GM18508 (cell line): Measurements from ENCODE around the gene PRRG3.

ENCODE experiments used
- ATAC-seq: cut with Tn5 transposase; IDR thresholded peaks from one replicate; pipeline ENCODE4 v1.9.1; 2021; ENCODE audit warnings: moderate number of reproducible peaks; ENCODE audit not compliant: insufficient read depth, unreplicated experiment

Gene PRRG3

DNA sequence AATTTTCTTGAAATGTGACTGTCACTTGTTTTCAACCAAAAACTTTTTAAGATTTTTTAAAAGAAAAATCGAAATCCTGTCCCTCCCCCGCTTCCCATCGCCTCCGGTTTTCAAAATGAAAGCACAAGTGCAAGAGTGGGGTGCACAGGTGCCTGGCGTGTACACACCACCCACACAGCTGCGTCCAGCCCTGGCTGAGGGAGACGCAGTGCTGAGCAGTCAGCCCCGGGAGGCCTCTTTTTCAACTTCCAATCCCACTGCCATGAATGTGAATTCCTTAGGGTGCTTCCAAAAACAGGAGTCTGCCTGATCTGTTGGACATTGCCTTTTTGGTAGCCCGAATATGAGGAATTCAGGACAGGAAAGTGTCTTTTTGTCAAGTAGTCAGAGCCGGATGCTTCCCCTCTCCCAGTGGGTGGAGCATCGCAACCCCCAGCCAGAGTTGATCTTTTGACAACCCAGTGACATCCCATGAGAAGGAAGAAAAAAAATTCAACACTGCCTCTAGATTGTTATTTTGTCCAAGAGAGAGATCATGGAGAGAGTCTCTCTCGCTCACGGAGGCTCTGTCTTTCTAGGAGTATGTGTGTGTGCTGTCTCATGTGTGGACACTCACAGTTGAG is 8.9 kb downstream of the PRRG3 start:
- no peak for ATAC-seq

DNA sequence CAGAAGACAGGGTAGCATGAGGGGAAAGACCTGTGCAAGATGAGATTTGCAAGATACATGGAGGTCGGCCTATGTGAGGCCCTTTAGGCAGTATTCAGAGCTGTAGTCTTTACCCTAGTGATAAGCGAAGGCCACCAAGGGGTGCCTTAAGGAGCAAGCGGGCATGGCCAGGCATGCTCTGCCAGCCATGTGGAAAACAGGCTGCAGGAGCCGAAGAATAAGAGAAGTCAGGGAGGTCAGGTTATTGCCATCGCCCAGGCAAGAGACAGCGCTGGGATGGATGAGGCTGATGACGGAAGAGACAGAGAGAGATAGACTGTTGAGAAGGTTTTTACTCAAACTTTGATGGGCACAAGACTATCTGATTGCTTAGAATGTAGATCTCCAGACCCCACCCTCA is 13.6 kb downstream of the PRRG3 start:
- ATAC-seq = no peak

DNA sequence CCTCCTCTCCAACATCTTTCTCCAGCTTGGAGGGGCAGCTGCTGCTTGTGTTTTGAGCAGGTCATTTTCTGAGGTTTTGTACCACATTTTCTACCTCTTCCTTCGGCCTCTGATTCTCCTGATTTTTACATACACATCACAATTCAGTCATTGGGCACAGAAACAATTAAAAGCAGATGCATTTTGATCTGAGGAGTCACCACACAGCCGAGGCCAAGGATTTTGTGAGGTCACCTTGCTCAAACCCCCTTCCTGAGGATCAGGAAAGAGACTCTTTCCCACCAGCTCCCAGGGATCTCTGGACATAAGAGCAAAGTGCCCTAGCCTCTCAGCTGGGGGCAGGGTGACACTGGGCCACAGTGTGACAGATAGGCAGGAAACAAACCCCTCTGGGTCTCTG is 15.2 kb downstream of the PRRG3 start:
- ATAC-seq = no peak

DNA sequence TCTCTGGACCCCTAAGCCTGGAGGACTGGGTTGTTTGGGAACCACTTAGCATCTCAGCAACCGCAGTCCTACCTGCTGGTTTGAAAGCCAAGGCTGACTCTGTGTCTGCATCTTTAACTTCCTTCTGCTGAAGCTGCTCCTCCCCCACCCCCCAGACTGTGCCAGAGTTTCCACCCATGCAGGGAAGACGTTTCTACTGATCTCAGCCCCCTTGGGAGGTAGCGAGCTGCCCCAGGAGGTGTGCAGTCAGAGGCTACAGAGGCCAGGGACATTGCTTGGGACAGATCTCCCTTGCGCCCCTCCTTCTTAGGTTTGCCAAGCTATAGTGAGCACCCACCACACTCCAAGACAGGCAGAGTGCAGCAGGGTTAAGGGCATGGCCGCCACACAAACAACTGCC is 15.9 kb downstream of the PRRG3 start:
- ATAC-seq = no peak

DNA sequence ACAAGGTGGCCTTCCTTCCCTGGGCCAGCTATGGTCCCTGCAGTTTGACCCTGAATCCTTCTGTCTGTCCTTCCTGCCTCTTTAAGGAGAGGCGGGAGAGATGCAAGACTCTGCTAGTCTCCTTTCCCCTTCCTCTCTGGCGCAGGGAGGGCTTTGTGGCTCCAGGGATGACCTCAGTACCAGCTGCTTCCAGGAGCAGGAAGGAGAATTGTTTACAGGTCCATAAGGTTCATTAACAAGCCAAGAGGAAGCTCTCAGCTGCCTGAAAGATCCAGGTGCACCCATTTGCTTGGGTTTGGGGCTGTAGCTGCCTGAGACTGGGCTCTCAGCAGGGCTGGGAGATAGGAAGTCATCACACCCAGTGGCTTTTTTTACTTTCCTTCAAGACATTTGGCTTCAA is 16.5 kb downstream of the PRRG3 start:
- ATAC-seq = no peak

DNA sequence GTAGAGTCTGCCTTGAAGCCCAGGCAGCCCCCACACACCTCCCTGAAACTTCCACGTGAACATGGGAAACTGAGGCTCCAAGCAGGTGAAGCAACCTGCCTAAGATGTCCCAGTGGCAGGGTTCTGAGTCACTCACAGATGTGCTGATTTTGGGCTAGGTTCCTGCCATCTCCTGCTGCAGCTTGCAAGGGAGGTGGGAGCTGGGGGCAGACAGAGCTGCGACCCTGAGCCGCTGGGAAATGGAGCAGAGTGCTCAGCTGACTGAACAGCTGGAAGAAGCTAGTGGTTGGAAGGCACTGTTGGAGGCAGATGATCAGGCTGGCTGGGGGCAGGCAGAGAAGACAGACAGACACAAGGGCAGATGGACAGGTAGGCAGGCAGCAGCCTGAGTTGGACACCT is 17.0 kb downstream of the PRRG3 start:
- no peak for ATAC-seq

DNA sequence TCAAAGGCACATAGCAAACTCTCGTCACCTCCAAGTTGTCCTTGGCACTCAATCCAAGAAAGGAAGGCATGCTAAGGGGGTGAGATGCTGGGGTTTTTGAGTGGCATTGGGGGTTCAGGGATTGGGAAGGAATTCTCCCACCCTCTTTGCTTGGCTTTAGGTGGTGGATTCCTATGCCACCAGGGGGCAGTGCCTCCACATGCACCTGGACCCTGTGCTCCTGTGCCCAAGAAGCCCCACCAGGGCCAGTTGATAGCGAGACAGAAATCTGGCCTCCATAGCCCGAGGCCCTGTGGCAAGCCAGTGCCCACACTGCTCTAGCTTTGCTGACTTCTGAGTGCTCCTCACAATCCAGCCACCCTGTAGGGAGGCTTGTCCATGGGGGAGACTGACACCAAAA is 18.6 kb downstream of the PRRG3 start:
- no peak for ATAC-seq

DNA sequence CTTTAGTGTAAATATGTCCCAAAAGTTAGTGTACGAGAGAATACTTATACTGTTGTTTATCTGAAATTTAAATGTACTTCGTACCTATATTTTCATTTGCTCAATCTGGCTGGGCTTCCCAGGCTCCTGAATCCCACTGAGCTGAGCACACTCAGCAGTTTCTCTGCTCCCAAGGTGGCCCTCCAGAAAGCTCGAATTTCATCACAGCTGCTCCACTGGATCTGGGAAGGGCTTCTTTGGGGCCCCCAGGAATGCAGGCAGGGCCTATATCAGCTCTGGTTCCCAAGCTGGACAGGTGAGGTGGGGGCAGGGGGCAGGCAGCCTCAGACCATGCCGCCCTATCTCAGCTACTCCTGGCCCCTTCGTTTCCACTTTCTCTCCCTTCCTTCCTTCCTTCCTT is 19.1 kb downstream of the PRRG3 start:
- ATAC-seq = no peak

DNA sequence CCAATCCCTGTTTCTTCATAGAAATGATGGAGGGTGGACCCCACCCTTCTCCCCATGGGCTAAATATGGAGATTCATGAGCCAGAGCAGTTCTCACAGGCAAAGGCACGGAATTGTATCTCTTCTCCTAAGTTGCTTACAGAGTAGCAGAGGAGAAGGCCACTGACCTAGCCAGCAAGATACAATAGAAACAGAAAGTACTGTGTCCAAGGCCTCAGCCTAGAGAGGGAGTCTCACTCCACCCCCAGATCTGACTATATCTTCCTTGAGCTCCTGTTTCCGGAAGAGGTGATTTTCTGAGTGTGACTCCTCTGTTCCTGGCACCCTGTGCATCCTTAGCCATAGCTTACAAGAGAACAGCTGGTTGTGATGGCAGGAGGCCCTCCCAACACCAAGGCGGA is 20.5 kb downstream of the PRRG3 start, which contains the start of gene FATE1:
Gene FATE1 (plus strand): TSS at position 284 of the 400 bp plus-strand sequence. CDS start 85 bp downstream, at position 369.
- ATAC-seq = no peak

DNA sequence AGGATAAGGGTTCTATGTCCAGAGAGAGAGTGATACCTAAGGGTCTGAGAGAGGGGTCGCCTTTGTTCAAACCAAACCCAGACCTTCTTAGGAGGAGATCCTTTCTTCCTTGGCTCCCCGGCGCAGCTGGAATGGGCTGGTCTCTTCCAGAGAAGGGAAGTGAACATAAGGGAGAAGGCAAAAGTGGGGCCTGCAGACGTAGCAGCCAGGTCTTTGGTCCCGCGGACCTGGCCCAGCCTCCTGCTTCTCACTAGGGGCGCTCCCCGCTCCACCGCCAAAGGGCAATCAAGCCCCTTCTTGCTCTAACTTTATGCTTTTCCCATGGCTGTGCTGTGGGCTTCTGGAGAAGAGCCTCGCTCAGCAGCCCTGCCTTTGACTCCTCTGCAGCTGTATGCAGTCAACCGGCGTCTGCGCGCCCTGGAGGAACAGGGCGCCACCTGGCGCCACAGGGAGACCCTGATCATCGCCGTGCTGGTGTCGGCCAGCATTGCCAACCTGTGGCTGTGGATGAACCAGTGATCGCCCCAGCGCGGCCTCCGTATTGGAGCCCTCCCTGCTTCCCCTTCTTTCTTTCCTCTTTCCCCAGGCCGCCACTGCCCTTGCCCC is 27.1 kb downstream of the PRRG3 start:
- ATAC-seq = no peak

DNA sequence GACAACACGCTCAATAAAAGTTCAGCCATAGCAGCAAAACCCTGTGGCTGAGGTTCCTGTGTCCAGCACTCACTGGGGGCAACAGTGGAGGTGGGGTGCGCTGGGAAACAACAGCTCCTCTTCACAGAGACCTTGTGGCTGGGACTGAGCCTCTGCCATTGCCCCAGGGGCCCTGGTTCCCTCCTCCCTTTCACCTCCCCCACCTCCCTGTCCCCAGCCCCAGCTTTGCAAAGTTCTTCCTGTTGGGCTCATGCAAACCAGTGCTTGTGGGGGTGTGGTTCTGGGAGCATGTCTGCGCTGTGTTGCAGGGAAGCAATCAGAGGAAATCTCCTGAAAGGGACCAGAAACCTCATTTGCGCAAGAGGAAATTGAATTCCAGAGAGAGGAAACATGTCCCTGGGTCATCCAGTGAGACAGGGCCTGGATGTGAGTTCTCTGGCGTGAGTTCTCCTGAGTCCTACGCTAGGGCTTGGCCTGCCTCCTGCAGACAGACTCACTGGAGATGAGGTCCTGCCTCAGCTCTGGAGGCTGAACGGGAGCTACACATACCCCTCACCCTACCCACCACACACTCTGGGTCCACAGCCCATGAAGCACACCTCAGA is 28.0 kb downstream of the PRRG3 start:
- no peak for ATAC-seq

DNA sequence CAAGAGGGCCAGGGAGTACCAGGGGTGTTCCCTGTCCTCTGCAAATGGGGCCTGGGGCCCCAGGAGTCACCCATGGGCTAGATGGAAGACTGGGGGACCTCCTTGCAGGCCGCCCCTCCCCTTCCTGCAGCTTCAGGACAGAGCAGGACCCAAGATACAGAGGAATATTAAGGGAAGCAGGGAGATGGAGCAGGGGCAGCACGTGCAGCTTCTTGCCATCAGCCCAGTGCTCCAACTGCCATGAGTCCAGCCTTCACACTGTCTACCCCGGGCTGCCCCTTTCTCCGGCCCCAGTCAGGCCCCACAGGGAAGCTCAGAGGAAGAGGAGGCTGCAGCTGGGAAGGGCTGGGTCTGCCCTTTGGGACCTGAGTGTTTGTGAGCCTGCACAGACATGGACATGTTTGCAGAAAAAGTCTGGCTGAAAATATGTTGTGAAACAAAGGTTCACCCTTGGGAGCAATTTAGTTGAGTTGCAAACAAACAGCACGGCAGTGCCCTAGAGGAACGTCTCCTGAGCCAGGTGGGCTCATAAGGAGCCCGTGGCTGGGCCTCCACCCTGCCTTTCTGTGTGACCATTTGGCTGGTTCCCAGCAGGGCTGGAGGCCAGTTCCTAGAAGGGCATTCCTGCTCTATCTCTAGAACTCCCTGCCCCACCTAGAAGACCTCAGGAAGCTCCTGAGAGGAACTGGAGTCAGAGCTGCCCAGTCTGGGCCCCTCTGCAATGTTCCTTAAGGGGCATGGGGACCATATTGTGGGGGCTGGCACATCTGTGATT is 29.5 kb downstream of the PRRG3 start:
- no peak for ATAC-seq

DNA sequence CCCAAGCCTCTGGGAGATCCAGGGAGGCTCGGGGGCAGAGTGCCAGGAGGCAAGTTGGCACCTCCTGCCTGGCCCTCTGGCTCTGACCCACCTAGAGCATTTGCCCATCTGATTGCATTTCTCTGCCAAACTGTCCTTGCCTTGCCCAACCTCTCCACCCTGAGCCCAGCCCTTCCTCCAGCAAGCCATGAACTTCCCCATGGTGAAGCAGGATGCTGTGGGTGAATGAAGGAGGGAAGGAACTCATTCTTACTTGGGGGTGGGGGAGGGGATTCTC is 30.0 kb downstream of the PRRG3 start:
- no peak for ATAC-seq

DNA sequence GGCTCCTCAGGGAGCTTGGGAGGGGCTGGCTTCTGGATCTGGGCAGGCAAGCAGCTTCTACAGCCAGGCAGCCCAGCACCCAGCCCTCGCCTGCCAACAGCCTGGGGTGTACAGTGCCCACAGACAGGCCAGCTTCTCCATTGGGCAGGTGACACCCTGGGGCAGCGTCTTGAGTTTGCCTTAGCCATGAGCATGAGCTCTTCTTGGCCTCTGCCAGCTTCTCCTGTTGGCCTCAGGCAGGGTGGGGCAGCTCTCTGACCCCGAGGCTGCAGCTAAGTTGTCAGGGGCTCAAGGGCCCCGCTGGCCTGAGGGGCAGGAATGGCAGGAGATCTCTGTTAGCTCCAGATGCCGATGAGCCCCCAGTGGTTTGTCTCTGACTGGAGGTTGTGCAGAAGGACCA is 31.5 kb downstream of the PRRG3 start:
- ATAC-seq = no peak

DNA sequence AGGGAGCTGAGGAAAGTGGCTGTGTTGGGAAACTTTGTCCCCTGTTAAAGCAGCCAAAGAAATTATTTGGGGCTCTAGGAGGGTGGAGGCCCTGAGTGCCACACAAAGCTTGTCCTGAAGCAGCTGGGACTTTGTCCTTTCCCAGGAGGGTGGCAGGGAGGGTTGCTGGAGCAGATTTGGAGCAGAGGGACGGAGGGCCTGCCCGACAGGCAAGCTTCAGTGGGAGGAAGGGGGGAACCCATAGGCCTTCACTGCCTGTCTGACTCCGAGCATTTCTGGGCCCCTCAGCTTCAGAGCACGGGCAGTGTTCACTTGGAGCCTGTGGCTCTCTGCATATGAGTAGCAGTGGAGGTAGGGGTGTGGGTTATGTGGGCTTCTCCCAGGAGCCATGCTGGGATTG is 32.1 kb downstream of the PRRG3 start:
- no peak for ATAC-seq

DNA sequence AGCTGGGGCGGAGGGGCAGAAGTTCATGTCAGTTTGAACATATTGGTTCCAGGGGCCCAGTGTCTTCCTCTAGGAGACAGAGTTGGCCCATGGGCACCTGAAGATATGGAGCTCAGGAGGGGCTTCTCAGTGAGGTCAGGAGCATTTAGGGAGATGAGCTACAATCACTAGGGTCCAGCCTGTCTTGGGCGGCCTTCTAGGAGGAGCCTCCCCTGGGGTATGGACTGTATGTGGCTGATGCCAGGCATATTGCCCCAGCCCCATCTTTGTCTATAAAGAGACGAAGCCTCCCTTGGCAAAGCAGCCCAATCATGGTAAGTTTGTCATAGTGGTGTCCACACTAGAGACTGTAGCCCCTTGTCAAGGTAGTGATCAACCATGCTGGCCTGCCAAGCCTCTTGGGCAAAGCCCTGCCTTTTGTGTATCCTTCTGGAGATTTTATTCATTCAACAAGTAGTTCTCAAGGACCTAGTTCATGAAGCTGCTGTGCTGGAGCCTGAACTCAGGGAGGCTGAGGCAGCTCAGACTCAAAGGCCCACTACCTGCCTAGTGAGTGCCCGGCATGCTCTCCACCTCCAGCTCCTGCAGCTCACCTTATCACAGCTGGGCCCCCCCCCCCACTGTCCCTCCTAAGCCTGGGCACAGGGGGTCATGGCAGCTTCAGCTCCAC is 33.9 kb downstream of the PRRG3 start:
- ATAC-seq = no peak

DNA sequence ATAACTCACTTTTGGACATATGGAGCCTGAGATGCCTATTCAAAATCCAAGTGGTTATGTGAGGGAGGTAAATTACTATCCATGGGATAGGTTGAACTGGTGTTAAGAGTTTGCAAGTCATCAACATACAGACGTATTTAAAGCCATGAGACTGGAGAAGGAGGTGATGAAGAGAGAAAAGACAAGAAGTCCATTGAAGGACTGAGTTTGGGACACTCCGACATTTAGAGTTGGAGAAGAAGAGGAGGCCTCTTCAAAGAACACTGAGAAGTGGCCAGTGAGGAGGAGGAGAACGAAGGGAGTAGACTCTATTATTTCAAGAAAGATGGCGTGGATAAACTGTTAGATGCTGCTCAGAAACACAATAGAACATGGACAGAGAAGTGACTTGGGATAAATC is 39.2 kb downstream of the PRRG3 start, which contains the start of gene CNGA2:
Gene CNGA2 (plus strand): TSS at position 301 of the 400 bp plus-strand sequence. CDS start 3,738 bp downstream, outside the sequence.
- ATAC-seq = no peak

DNA sequence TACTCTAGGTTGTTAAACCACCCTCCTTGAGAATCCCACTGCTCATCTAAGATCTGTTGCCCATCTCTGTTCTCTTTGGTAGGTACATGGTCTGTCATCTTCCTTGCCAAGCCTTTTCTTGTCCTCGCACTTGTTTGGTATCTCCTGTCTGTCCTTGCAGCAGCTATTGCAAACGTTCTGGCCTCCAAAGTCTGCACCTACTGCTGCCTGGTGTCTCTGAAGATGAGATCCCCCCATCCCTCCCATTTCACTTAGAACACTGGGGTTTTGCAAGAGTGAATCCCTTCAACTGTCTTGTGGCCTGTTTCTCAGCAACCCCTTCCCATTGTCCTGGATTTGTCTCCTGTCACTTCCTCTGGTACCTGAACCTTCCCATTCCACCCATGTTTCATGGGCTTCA is 40.0 kb downstream of the PRRG3 start:
- no peak for ATAC-seq

DNA sequence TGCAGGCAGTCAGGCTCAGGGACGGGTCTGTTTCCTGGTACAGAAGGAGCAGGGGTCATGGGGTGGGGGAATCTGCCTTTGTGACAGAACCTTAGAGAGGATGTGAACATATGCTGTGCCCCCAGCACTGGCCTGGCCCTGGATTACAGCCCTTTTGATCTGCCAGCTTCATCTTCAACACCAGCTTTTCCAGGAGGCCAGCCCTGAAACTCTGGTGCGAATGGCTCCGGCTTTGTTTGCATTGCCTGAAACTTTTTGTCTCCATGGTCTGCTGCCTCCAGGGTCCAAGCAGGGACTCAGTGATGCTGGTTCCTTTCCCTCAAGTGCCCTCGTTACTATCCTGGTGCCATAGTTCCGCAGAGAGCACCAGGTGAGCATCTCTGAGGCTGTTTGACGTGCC is 41.4 kb downstream of the PRRG3 start:
- ATAC-seq = no peak

DNA sequence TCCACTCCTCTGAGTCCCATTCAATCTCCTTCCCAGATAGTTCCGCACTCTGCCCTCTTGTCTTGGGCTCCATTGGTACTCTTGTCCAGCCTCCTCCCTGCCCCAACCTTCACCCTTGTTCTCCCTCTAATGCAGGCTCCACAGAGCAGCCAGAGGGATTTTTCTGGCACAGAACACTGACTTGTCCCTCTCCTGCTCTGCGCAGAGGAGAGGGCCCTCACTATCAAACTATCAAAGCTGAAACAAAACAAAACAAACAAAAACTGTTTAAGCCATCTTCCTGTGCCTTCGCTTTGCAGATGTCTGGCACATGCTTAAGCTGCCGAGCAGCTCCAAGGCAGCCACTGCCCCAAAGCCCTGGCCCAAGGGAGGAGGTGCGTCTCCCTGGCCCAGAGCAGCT is 42.2 kb downstream of the PRRG3 start:
- no peak for ATAC-seq

DNA sequence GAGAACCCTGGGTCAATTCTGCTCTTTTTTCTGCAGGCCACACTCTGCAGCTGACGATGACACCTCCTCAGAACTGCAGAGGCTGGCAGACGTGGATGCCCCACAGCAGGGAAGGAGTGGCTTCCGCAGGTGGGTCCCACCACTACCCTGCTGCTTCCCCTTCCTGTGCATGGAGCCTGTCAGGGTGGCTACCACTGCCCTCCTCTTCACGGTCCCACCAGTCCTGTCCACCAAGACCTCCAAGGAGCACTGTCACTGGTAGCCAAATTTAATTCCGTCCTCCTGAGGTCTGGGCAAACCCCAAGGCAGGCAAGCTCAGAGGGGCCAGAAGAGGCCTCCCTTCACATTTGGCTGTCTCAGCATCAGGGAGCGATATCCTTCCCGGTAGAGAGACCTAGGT is 43.5 kb downstream of the PRRG3 start:
- ATAC-seq = no peak
